ENCODE measurements around the gene MPV17.

The MPV17 gene

GRCh38 chr2:27264753-27265535 lies 58.0 kb downstream of the MPV17 start:
- DNase-seq (ENCODE audit: low read depth), result peak; percentile 53

- DNase-seq (ENCODE audit: low read depth), result no peak
These were observed 58.6 kb downstream of the MPV17 start for GRCh38 chr2:27264253-27264752.

GRCh38 chr2:27263287-27264252 lies 59.3 kb downstream of the MPV17 start:
- no peak for DNase-seq (ENCODE audit: low read depth)

- DNase-seq (ENCODE audit: low read depth), result peak; percentile 53
These were observed 60.3 kb downstream of the MPV17 start, which contains the start of gene SLC30A3 for GRCh38 chr2:27262379-27263286. Gene SLC30A3 (minus strand): TSS chr2:27263047. CDS start chr2:27262906, 141 bp downstream.

GRCh38 chr2:27261926-27262298 lies 61.0 kb downstream of the MPV17 start:
- no peak for DNase-seq (ENCODE audit: low read depth)

- DNase-seq (ENCODE audit: low read depth), result no peak
These were observed 61.5 kb downstream of the MPV17 start for GRCh38 chr2:27261241-27261925.
